Fibroblast of skin of left biceps (primary cell): ENCODE measurements around the gene KBTBD7.
A peak's percentile ranks its signal among the peaks of the same experiment; 100 is the strongest.

ENCODE experiments used
- DNase-seq, 2 experiments: peaks; one replicate each; pipeline ENCODE4 v3.0.0-alpha.2; 2013; ENCODE audit warnings: low read depth in 2 of 2

The KBTBD7 gene

GRCh38 chr13:41193919-41194824 lies at the start of gene KBTBD7:
Gene KBTBD7, minus strand, starts transcription at chr13:41194569. Its CDS starts 312 bp downstream, at chr13:41194257.
- DNase-seq, result peak; percentile 96 to 97

GRCh38 chr13:41241626-41242025 lies 47.3 kb upstream of the KBTBD7 start:
- DNase-seq, result no peak

GRCh38 chr13:41236369-41236768 lies 42.0 kb upstream of the KBTBD7 start:
- no peak for DNase-seq

GRCh38 chr13:41232578-41233480 lies 38.5 kb upstream of the KBTBD7 start:
- no peak for DNase-seq

GRCh38 chr13:41231786-41232185 lies 37.4 kb upstream of the KBTBD7 start:
- DNase-seq, result no peak

- no peak for DNase-seq
Observed at GRCh38 chr13:41231025-41231677, 36.8 kb upstream of the KBTBD7 start.

- DNase-seq, result no peak
Observed at GRCh38 chr13:41229356-41229755, 35.0 kb upstream of the KBTBD7 start.

GRCh38 chr13:41224113-41225110 lies 30.0 kb upstream of the KBTBD7 start:
- DNase-seq, result peak; percentile 47 to 55

GRCh38 chr13:41222259-41222852 lies 28.0 kb upstream of the KBTBD7 start:
- DNase-seq, result peak in 1 of 2 experiments; percentile 8

GRCh38 chr13:41220401-41220800 lies 26.0 kb upstream of the KBTBD7 start:
- DNase-seq, result no peak

- DNase-seq, result peak in 1 of 2 experiments; percentile 31
Observed at GRCh38 chr13:41216160-41216559, 21.8 kb upstream of the KBTBD7 start.

- DNase-seq, result no peak
Observed at GRCh38 chr13:41213919-41214318, 19.6 kb upstream of the KBTBD7 start.

GRCh38 chr13:41213316-41213715 lies 18.9 kb upstream of the KBTBD7 start:
- DNase-seq, result no peak

GRCh38 chr13:41212881-41213280 lies 18.5 kb upstream of the KBTBD7 start:
- no peak for DNase-seq

- no peak for DNase-seq
Observed at GRCh38 chr13:41211062-41211461, 16.7 kb upstream of the KBTBD7 start.

- no peak for DNase-seq
Observed at GRCh38 chr13:41206467-41206866, 12.1 kb upstream of the KBTBD7 start.

GRCh38 chr13:41203810-41204209 lies 9.4 kb upstream of the KBTBD7 start:
- no peak for DNase-seq

GRCh38 chr13:41200126-41200525 lies 5.8 kb upstream of the KBTBD7 start:
- no peak for DNase-seq

- no peak for DNase-seq
Observed at GRCh38 chr13:41199526-41199925, 5.2 kb upstream of the KBTBD7 start.

- no peak for DNase-seq
Observed at GRCh38 chr13:41199079-41199478, 4.7 kb upstream of the KBTBD7 start.
